Neutrophil (primary cell): ENCODE measurements around the gene EPHX1.
"Not testable (repeated sequence)": the region's sequence is repeated elsewhere in the genome, so short reads cannot be mapped to it uniquely, and the experiment has no call there.

Source experiments
- H3K27ac ChIP-seq: fragments of 200-600 bp; sonication (generic); 2 replicates; pipeline ENCODE4 v1.5.1; 2016; ENCODE audit warnings: mild to moderate bottlenecking, moderate library complexity
- H3K27me3 ChIP-seq: fragments of 200-600 bp; sonication (generic); 2 replicates; pipeline ENCODE4 v1.6.0; 2016; ENCODE audit warnings: mild to moderate bottlenecking
- H3K36me3 ChIP-seq: fragments of 200-600 bp; sonication (generic); 2 replicates; pipeline ENCODE4 v1.5.1; 2017
- H3K4me1 ChIP-seq, 2 experiments: fragments of 200-600 bp in 1 of 2; sonication (generic) in 1 of 2; 1 replicate in 1 of 2; 2 replicates in 1 of 2; pipeline versions ENCODE4 v1.5.1 to v1.6.1; 2013 to 2016; ENCODE audit warnings: low read depth in 1 of 2, low read length in 1 of 2, mild to moderate bottlenecking in 1 of 2, moderate library complexity in 1 of 2; ENCODE audit not compliant: control insufficient read depth in 1 of 2, insufficient read depth in 1 of 2
- H3K4me3 ChIP-seq, 2 experiments: fragments of 200-600 bp in 1 of 2; sonication (generic) in 1 of 2; 1 replicate in 1 of 2; 2 replicates in 1 of 2; pipeline ENCODE4 v1.5.1; 2013 to 2016; ENCODE audit warnings: low read depth in 1 of 2, low read length in 1 of 2, mild to moderate bottlenecking in 1 of 2, moderate library complexity in 1 of 2
- H3K9me3 ChIP-seq: fragments of 200-600 bp; sonication (generic); 2 replicates; pipeline ENCODE4 v1.5.1; 2016
- CTCF ChIP-seq: fragments of 200-600 bp; sonication (generic); IDR thresholded peaks from 2 replicates; pipeline ENCODE4 v1.5.1; 2016; ENCODE audit warnings: antibody characterized with exemption

Gene EPHX1

GRCh38 chr1:225883616-225884265, 73.8 kb downstream of the EPHX1 start:
- Histone ChIP-seq H3K9me3 (no peaks in the 10 kb centered on the region), H3K4me1 (peaks cover 72 to 83% of the 10 kb centered on the region in 2 experiments), H3K36me3 (peaks cover 4% of the 10 kb centered on the region), H3K27me3 (no peaks in the 10 kb centered on the region), H3K4me3 (peak overlapping the region in 1 of 2 experiments; percentile 90), H3K27ac (peak overlapping the region; percentile 89)
- TF ChIP-seq CTCF: no peak

- TF ChIP-seq CTCF: no peak
These were observed 75.4 kb downstream of the EPHX1 start for GRCh38 chr1:225885336-225885735.

GRCh38 chr1:225886159-225887029, 76.5 kb downstream of the EPHX1 start:
- H3K4me3 ChIP-seq: no peak overlapping the region
- peak overlapping the region; percentile 35 for H3K27ac ChIP-seq
- H3K36me3 ChIP-seq: no peaks in the 10 kb centered on the region
- H3K27me3 ChIP-seq: no peaks in the 10 kb centered on the region
- TF ChIP-seq CTCF: no peak
- H3K4me1 ChIP-seq: peaks cover 53 to 69% of the 10 kb centered on the region in 2 experiments
- H3K9me3 ChIP-seq: no peaks in the 10 kb centered on the region

More at GRCh38 chr1:225885336-225885735, 75.4 kb downstream of the EPHX1 start:
- Histone ChIP-seq H3K27ac (peak overlapping the region; percentile 89), H3K36me3 (no peaks in the 10 kb centered on the region), H3K4me3 (no peak overlapping the region), H3K4me1 (peaks cover 56 to 69% of the 10 kb centered on the region in 2 experiments), H3K27me3 (no peaks in the 10 kb centered on the region), H3K9me3 (no peaks in the 10 kb centered on the region)

- H3K36me3 ChIP-seq: no peaks in the 10 kb centered on the region
- no peak overlapping the region for H3K4me3 ChIP-seq
- no peaks in the 10 kb centered on the region for H3K27me3 ChIP-seq
- no peak for TF ChIP-seq CTCF
- H3K9me3 ChIP-seq: no peaks in the 10 kb centered on the region
- H3K27ac ChIP-seq: no peak overlapping the region
- peaks cover 57 to 68% of the 10 kb centered on the region in 2 experiments for H3K4me1 ChIP-seq
These were observed 77.0 kb downstream of the EPHX1 start for GRCh38 chr1:225887030-225887314.

- H3K4me1 ChIP-seq: peaks cover 61 to 67% of the 10 kb centered on the region in 2 experiments
- not testable (repeated sequence) for H3K27me3 ChIP-seq, H3K9me3 ChIP-seq, H3K36me3 ChIP-seq, H3K4me3 ChIP-seq, H3K27ac ChIP-seq
These were observed 77.8 kb downstream of the EPHX1 start for GRCh38 chr1:225887554-225888288.
